HG03097 (cell line): ENCODE data around the gene GABRD.
"Not testable (repeated sequence)": the region's sequence is repeated elsewhere in the genome, so short reads cannot be mapped to it uniquely, and the experiment has no call there.

Experiments
- ATAC-seq: cut with Tn5 transposase; IDR thresholded peaks from one replicate; pipeline ENCODE4 v1.9.1; 2021; ENCODE audit not compliant: unreplicated experiment, low FRiP score

GABRD gene

GRCh38 chr1:2019172-2019543 is at the start of gene GABRD:
GABRD (plus strand) TSS chr1:2019345; CDS start chr1:2019424, 79 bp downstream.
- no peak for ATAC-seq

GRCh38 chr1:1969505-1969900 is 49.6 kb upstream of the GABRD start:
- no peak for ATAC-seq

DNA sequence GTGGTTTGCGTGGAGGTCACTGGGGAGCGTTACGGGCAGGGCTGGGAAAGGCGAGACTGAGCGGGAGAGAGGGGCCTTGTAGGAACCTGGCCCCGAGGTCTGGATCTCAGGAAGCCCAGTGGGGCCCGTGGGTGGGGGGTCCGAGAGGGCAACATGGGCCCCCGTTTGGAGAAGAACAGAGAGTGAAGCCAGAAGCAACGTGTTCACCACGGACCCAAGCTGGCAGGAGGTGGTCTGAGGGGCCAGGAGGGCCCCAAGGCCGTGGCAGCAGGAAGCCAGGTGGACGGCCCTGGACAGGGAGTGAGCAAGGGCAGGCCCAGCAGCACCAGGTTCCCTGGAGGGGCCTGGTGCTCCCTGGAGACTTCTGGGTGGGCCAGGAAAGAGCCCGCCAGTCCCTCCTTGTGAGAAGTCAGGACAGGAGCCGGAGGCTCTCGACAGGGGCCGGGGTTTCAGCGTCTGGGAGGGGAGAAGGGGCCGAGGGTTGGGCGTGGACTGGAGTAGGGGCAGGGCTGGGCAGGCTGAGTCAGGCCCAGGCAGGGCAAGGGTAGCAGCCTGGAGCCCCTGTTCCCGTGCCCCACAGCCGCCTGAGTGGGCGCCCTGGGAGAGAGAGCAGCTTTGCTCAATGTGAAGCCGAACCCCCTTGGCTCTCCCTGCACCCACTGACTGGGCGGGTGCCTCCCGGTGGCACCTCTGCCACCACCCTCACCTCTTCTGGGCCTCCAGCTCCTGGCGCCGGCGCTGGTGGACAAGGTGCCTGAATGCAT is 49.0 kb upstream of the GABRD start:
- ATAC-seq, result no peak

GRCh38 chr1:1971017-1971416 is 48.1 kb upstream of the GABRD start:
- no peak for ATAC-seq

GRCh38 chr1:1971688-1972087 is 47.5 kb upstream of the GABRD start:
- ATAC-seq, result no peak

- no peak for ATAC-seq
Measured at GRCh38 chr1:1972976-1973715, 46.0 kb upstream of the GABRD start.

GRCh38 chr1:1973716-1974642 is 45.2 kb upstream of the GABRD start:
- ATAC-seq, result no peak

GRCh38 chr1:1974834-1975233 is 44.3 kb upstream of the GABRD start:
- no peak for ATAC-seq

GRCh38 chr1:1975535-1975934 is 43.6 kb upstream of the GABRD start:
- ATAC-seq, result no peak

GRCh38 chr1:1976031-1976430 is 43.1 kb upstream of the GABRD start:
- ATAC-seq, result no peak

GRCh38 chr1:1978108-1978507 is 41.0 kb upstream of the GABRD start:
- no peak for ATAC-seq

DNA sequence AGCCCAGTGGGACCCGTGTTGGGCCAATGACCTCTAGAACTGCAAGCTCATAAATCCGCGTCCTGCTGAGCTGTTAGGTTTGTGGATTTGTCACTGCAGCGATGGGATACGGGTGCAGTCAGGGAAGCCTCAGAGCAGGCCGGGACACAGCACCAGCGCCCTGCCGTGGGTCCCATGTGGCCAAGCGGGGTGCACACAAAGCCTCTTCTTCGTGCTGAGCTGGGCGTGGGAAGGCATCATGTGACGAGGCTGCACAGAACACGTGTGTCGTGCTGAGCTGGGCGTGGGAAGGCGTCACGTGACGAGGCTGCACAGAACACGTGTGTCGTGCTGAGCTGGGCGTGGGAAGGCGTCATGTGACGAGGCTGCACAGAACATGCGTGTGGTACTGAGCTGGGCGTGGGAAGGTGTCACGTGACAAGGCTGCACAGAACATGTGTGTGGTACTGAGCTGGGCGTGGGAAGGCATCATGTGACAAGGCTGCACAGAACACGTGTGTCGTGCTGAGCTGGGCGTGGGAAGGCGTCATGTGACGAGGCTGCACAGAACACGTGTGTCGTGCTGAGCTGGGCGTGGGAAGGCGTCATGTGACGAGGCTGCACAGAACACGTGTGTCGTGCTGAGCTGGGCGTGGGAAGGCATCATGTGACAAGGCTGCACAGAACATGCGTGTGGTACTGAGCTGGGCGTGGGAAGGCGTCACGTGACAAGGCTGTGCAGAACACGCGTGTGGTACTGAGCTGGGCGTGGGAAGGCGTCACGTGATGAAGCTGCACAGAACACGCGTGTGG is 40.3 kb upstream of the GABRD start:
- ATAC-seq, result not testable (repeated sequence)

GRCh38 chr1:1979482-1980165 is 39.5 kb upstream of the GABRD start:
- ATAC-seq, result no peak

DNA sequence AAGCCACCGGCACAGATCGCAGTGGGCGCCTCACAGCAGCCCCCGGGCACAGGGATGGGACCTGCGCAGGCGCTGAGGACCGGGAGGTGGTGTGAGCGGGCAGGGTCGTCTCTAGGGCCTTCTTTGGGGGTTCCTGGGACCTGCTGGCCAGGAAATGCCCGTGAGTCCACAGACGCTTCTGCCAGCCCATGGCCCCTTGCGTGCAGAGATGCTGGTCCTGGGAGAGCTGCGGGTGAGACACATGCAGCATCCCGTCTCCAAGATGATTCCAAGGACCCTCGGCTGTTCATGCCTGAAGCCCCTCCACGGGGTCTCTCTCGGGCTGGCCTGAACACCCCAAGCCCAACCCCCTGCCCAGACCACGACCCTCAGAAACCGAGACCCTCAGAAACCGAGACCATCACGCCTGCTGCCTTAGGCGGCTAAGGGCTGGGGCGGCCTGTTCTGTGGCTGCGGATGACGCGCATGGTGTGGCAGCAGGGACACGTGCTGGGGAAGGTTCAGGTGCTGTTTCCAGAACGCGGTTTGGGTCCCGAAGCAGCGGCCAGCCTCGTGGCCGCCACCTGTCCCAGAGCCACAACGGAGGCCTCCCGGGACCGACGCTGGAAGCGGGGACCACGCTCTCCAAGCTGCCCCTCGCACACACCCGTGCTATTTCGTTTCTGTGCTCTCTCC is 38.5 kb upstream of the GABRD start:
- ATAC-seq, result no peak

DNA sequence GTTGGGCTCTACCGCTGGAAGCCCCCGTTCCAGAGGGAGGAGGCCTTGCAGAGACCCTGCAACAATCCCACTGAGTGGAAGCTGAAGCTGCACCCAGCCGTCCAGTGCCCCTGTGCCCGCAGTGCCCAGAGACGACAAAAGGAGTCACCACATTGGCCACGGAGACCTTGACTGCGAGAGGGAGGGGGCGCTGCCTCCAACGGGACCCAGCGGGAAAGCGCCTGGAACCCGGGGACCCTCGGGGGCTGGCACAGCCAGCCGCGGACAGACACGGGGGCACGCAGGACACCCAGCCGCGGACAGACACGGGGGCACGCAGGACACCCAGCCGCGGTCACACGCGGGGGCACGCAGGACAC is 38.0 kb upstream of the GABRD start:
- no peak for ATAC-seq

- ATAC-seq, result not testable (repeated sequence)
Measured at GRCh38 chr1:1981631-1982327, 37.4 kb upstream of the GABRD start.

DNA sequence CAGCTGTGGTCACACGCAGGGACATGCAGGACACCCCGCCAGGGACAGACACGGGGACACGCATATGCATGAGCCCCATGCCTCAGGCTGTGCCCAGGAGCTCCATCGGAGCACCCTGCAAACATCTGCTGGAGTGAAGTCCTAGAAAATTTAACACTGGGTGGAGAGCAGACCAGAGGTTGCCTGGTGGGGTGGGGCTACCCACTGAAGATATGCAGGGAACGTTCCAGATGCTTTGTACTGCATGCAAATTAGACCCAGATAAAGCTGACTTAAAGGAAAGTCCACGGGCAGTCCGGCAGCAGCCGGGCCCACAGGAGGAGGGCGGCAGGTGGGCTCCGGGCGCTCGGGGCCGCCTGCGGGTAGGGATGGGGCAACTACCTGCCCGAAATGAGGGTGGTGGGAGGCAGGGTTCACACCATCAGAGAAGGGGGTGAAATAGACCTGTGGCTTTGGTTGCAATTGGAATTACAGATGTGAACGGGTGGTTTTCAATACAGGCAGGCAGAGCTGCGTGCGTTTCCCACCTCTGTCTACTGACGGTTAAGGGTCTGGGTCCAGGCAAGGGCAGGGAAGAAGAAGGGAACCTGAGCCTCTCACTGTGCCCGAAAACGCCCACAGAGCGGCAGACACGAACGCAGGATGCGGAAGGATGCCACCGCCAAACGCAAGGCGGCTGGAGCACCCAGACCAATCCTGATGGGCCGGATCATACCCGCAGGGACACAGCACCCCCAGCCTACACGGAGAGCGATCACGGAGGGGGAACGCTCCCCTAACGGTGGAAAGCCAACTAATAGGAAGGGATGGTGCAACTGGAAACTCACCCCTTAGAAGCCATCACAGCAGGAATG is 36.5 kb upstream of the GABRD start:
- no peak for ATAC-seq

DNA sequence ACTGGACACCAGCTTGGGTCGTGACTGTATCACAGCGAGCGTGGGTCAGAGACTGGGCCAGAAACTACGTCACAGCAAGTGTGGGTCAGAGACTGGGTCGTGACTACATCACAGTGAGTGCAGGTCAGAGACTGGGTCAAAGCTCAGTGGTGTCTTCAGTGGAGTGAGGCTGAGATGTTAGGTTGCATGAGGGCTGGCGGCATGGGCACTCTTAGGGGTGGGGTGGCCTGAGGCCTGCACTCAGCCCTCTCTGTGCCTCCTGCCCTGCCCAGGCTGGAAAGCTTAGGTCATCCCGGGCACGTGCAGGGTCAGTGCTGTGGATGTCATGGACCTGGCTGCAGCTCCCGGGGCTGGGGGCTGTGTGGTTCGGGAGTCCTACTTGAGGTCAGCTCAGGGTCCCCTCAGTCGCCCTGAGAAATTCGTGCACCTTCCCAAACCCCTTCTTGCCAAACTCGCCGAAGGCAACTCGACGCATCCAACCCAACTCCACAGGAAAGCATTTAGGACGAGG is 34.5 kb upstream of the GABRD start:
- ATAC-seq, result no peak
